ENCODE measurements around the gene FAM3D. TPM values are rescaled to one million over a fixed set of nuclear protein-coding genes. Genes with fewer than 3 reads are reported as not detected.
A peak's percentile ranks its signal among the peaks of the same experiment; 100 is the strongest.

FAM3D gene
- total RNA-seq, 2 experiments from 2014 or later: not detected

- no peak for DNase-seq
- POLR2A ChIA-PET: no interaction called here
- Mint-ChIP-seq H3K27ac (no peak overlapping the region), H3K9me3 (ENCODE audit: insufficient read depth) (no peaks in the 10 kb centered on the region), H3K36me3 (ENCODE audit: low read depth) (no peaks in the 10 kb centered on the region), H3K4me3 (no peak overlapping the region), H3K4me1 (ENCODE audit: low read depth) (no peaks in the 10 kb centered on the region), H3K27me3 (ENCODE audit: low read depth) (no peaks in the 10 kb centered on the region)
- CTCF ChIA-PET: no interaction called here
- no peak for ATAC-seq
These were observed 20.8 kb downstream of the FAM3D start for GRCh38 chr3:58645726-58646125.

GRCh38 chr3:58642846-58643245 is 23.7 kb downstream of the FAM3D start:
- H3K36me3 Mint-ChIP-seq (ENCODE audit: low read depth): no peaks in the 10 kb centered on the region
- H3K9me3 Mint-ChIP-seq (ENCODE audit: insufficient read depth): no peaks in the 10 kb centered on the region
- H3K27ac Mint-ChIP-seq: no peak overlapping the region
- no peaks in the 10 kb centered on the region for H3K4me1 Mint-ChIP-seq (ENCODE audit: low read depth)
- no peaks in the 10 kb centered on the region for H3K27me3 Mint-ChIP-seq (ENCODE audit: low read depth)
- ChIA-PET CTCF (interaction anchor here (4.6 to 5.3 kb wide), 2 partner anchors 13 to 410 kb away, joined by 21 to 28 read pairs; no protein-coding TSS in a partner anchor), POLR2A (no interaction called here)
- ATAC-seq (no peak), DNase-seq (no peak)
- no peak overlapping the region for H3K4me3 Mint-ChIP-seq

DNA sequence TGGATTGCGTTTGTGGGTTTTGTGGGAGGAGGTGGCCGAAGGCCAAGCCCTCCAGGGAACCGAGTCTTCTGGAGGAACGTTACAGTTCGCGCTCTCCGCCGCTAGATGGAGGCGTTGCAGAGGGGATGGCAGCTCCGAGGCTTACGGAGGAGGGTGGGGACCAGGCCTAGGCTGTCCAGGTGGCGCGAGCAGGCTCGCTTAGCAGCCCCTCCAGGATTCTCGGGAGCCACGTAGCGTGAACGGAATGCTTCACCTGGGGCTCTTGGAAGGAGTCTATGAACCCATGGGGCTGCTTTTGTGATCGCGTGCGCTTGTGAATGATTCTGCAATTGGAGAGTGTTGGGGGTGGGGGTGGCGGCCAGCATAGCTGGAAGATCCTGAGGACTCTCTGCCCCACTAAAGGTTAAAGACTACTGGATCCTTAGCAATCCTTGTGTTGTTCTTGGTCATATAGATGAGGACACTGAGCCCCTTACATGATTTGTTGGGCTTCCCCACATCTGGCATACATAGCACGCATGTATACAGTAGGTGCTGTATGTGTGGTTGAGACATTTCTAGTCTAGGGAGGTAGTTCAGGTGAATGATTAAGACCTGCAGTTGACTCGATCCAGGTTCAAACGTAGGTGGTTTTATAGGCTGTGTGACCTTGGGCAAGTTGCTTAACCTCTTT is 25.7 kb downstream of the FAM3D start:
- CTCF ChIA-PET: interaction anchor here (1.0 to 5.3 kb wide), 5 partner anchors 9 to 562 kb away, joined by 4 to 28 read pairs (median 4); no protein-coding TSS in a partner anchor

DNA sequence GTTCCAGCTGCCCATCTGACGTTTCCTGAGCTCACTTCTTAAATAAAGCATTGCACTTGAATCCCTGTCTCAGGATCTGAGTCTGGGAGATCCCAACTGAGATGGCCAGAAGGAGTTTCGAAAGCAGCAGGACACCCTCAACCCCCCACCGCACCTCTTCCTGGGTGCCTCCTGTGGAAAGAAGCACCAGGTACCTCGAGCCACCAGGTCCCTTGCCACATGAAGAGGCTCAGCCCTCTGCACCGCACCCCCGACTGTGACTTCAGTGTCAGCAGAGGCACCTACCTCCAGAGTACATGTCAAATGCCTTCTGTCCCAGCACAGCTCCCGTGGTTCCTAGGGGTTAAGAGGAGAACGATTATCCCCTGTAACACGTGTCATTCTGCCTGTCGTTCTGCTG is 26.7 kb downstream of the FAM3D start:
- H3K27me3 Mint-ChIP-seq (ENCODE audit: low read depth): no peaks in the 10 kb centered on the region
- DNase-seq (no peak), ATAC-seq (no peak)
- no peaks in the 10 kb centered on the region for H3K9me3 Mint-ChIP-seq (ENCODE audit: insufficient read depth)
- H3K36me3 Mint-ChIP-seq (ENCODE audit: low read depth): no peaks in the 10 kb centered on the region
- no peaks in the 10 kb centered on the region for H3K4me1 Mint-ChIP-seq (ENCODE audit: low read depth)
- ChIA-PET CTCF (interaction anchor here (0.9 to 5.3 kb wide), 4 partner anchors 10 to 415 kb away, joined by 3 to 28 read pairs (median 7); no protein-coding TSS in a partner anchor), POLR2A (no interaction called here)
- H3K4me3 Mint-ChIP-seq: no peak overlapping the region
- H3K27ac Mint-ChIP-seq: no peak overlapping the region

More for the DNA sequence above, 25.7 kb downstream of the FAM3D start:
- Mint-ChIP-seq H3K4me1 (ENCODE audit: low read depth) (no peaks in the 10 kb centered on the region), H3K4me3 (no peak overlapping the region), H3K9me3 (ENCODE audit: insufficient read depth) (no peaks in the 10 kb centered on the region), H3K27ac (no peak overlapping the region), H3K27me3 (ENCODE audit: low read depth) (no peaks in the 10 kb centered on the region), H3K36me3 (ENCODE audit: low read depth) (no peaks in the 10 kb centered on the region)
- POLR2A ChIA-PET: no interaction called here
- DNase-seq (peak; percentile 67), ATAC-seq (peak; percentile 91)

- no peak overlapping the region for H3K27ac Mint-ChIP-seq
- ChIA-PET POLR2A (no interaction called here), CTCF (interaction anchor here (1.0 to 5.3 kb wide), 4 partner anchors 9 to 417 kb away, joined by 3 to 28 read pairs (median 7); no protein-coding TSS in a partner anchor)
- no peak for DNase-seq
- no peaks in the 10 kb centered on the region for H3K36me3 Mint-ChIP-seq (ENCODE audit: low read depth)
- no peaks in the 10 kb centered on the region for H3K9me3 Mint-ChIP-seq (ENCODE audit: insufficient read depth)
- no peaks in the 10 kb centered on the region for H3K27me3 Mint-ChIP-seq (ENCODE audit: low read depth)
- H3K4me3 Mint-ChIP-seq: no peak overlapping the region
- ATAC-seq: no peak
- H3K4me1 Mint-ChIP-seq (ENCODE audit: low read depth): no peaks in the 10 kb centered on the region
These were observed 27.6 kb downstream of the FAM3D start for GRCh38 chr3:58639001-58639400.

GRCh38 chr3:58638591-58638990 is 28.0 kb downstream of the FAM3D start:
- POLR2A ChIA-PET: no interaction called here

GRCh38 chr3:58637509-58637908 is 29.1 kb downstream of the FAM3D start:
- Mint-ChIP-seq H3K4me1 (ENCODE audit: low read depth) (no peaks in the 10 kb centered on the region), H3K27me3 (ENCODE audit: low read depth) (no peaks in the 10 kb centered on the region), H3K27ac (no peak overlapping the region), H3K9me3 (ENCODE audit: insufficient read depth) (no peaks in the 10 kb centered on the region), H3K4me3 (no peak overlapping the region), H3K36me3 (ENCODE audit: low read depth) (no peaks in the 10 kb centered on the region)
- POLR2A ChIA-PET: no interaction called here
- CTCF ChIA-PET: interaction anchor here (0.6 to 1.2 kb wide), 2 partner anchors 415 to 418 kb away, joined by 3 read pairs; no protein-coding TSS in a partner anchor
- DNase-seq (no peak), ATAC-seq (no peak)

More at GRCh38 chr3:58638591-58638990, 28.0 kb downstream of the FAM3D start:
- Mint-ChIP-seq H3K9me3 (ENCODE audit: insufficient read depth) (no peaks in the 10 kb centered on the region), H3K36me3 (ENCODE audit: low read depth) (no peaks in the 10 kb centered on the region), H3K27me3 (ENCODE audit: low read depth) (no peaks in the 10 kb centered on the region), H3K27ac (no peak overlapping the region), H3K4me3 (no peak overlapping the region), H3K4me1 (ENCODE audit: low read depth) (no peaks in the 10 kb centered on the region)
- CTCF ChIA-PET: interaction anchor here (1.2 to 5.3 kb wide), 3 partner anchors 8 to 417 kb away, joined by 3 to 28 read pairs (median 11); no protein-coding TSS in a partner anchor
- DNase-seq (no peak), ATAC-seq (no peak)

GRCh38 chr3:58635371-58636285 is 30.9 kb downstream of the FAM3D start:
- no peaks in the 10 kb centered on the region for H3K4me1 Mint-ChIP-seq (ENCODE audit: low read depth)
- no peaks in the 10 kb centered on the region for H3K9me3 Mint-ChIP-seq (ENCODE audit: insufficient read depth)
- ChIA-PET POLR2A (no interaction called here), CTCF (interaction anchor here (0.9 kb wide), 1 partner anchor 426 kb away, joined by 3 read pairs; no protein-coding TSS in a partner anchor)
- H3K36me3 Mint-ChIP-seq (ENCODE audit: low read depth): no peaks in the 10 kb centered on the region
- no peaks in the 10 kb centered on the region for H3K27me3 Mint-ChIP-seq (ENCODE audit: low read depth)
- no peak overlapping the region for H3K27ac Mint-ChIP-seq
- ATAC-seq (no peak), DNase-seq (no peak)
- no peak overlapping the region for H3K4me3 Mint-ChIP-seq

DNA sequence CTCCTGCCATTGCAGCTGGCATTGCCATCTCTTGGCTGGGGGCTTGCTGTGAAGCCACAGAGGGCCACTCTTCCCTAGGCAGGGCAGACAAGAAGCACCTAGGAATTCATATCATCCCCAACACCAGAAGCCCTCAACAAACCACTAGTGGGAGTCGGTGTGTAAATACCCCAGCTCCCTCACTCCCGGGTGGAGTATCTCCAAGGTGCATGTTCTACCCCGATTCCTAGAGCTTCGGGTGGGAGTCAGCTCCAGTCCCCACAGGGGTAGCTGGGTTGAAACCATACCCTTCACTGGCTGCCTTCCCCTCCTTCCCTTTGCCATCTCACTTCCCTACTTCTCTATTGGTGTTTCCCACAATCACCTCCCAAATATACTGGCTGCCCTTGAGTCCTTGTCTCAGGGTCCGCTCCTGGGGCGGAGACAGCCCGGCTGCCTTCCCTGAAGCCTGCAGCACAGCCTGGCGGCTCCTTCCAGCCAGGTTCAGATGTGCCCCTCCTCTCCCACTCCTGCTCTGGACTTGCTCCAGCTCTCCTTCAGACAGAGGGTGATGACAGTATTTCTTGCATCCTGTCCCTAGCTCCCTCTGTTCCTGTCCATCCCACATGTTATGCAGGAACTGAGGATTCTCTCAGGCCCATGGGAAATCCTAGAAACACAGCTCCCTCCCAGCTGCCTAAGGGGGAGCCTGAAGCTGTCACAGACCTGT is 33.3 kb downstream of the FAM3D start:
- ChIA-PET POLR2A (no interaction called here), CTCF (interaction anchor here (0.8 to 3.7 kb wide), 2 partner anchors 66 to 327 kb away, joined by 3 to 34 read pairs; partner anchors contain the start of genes HTD2 and RPP14)
- no peaks in the 10 kb centered on the region for H3K4me1 Mint-ChIP-seq (ENCODE audit: low read depth)
- H3K27ac Mint-ChIP-seq: no peak overlapping the region
- no peak for DNase-seq
- ATAC-seq: no peak
- no peaks in the 10 kb centered on the region for H3K9me3 Mint-ChIP-seq (ENCODE audit: insufficient read depth)
- H3K36me3 Mint-ChIP-seq (ENCODE audit: low read depth): no peaks in the 10 kb centered on the region
- H3K4me3 Mint-ChIP-seq: no peak overlapping the region
- no peaks in the 10 kb centered on the region for H3K27me3 Mint-ChIP-seq (ENCODE audit: low read depth)

- DNase-seq (no peak), ATAC-seq (no peak)
- Mint-ChIP-seq H3K27me3 (ENCODE audit: low read depth) (no peaks in the 10 kb centered on the region), H3K27ac (no peak overlapping the region), H3K9me3 (ENCODE audit: insufficient read depth) (no peaks in the 10 kb centered on the region), H3K4me1 (ENCODE audit: low read depth) (no peaks in the 10 kb centered on the region), H3K36me3 (ENCODE audit: low read depth) (no peaks in the 10 kb centered on the region), H3K4me3 (no peak overlapping the region)
- ChIA-PET CTCF (interaction anchor here (1.3 to 3.7 kb wide), 6 partner anchors 9 to 325 kb away, joined by 4 to 60 read pairs (median 13); partner anchors contain the start of genes HTD2 and RPP14), POLR2A (no interaction called here)
These were observed 34.8 kb downstream of the FAM3D start for GRCh38 chr3:58631742-58632141.

GRCh38 chr3:58630710-58631092 is 35.9 kb downstream of the FAM3D start:
- Mint-ChIP-seq H3K4me3 (no peak overlapping the region), H3K9me3 (ENCODE audit: insufficient read depth) (no peaks in the 10 kb centered on the region), H3K27me3 (ENCODE audit: low read depth) (no peaks in the 10 kb centered on the region), H3K4me1 (ENCODE audit: low read depth) (no peaks in the 10 kb centered on the region), H3K36me3 (ENCODE audit: low read depth) (no peaks in the 10 kb centered on the region), H3K27ac (no peak overlapping the region)
- DNase-seq (no peak), ATAC-seq (no peak)
- ChIA-PET CTCF (interaction anchor here (0.6 to 3.7 kb wide), 26 partner anchors 8 to 1412 kb away, joined by 3 to 60 read pairs (median 5); partner anchors contain the start of genes HTD2, KCTD6 and RPP14), POLR2A (no interaction called here)
